Upper lobe of left lung (tissue), 6 donors: ENCODE results near the gene EPHB2. TPM values are rescaled to one million over a fixed set of nuclear protein-coding genes. Genes with fewer than 3 reads are reported as not detected.

ENCODE experiments used
- ATAC-seq, 2 donors: fragments of 200-7000 bp; cut with Tn5 transposase; one replicate each; pipeline ENCODE4 v1.9.1; 2022; ENCODE audit warnings: mild to moderate bottlenecking in 2 of 2, moderate library complexity in 2 of 2; ENCODE audit not compliant: low FRiP score in 2 of 2
- DNase-seq, 2 donors: peaks; one replicate each; pipeline ENCODE4 v3.0.0-alpha.2; 2019 to 2020
- H3K27ac ChIP-seq, 4 donors: fragments of 200-600 bp; sonication (generic); one replicate each; pipeline ENCODE4 v1.5.1; 2016 to 2019
- H3K27me3 ChIP-seq, 4 donors: fragments of 200-600 bp; sonication (generic); one replicate each; pipeline ENCODE4 v1.5.1; 2017 to 2019
- H3K36me3 ChIP-seq, 4 donors: fragments of 200-600 bp; sonication (generic); one replicate each; pipeline ENCODE4 v1.5.1; 2016 to 2019
- H3K4me1 ChIP-seq, 4 donors: fragments of 200-600 bp; sonication (generic); one replicate each; pipeline ENCODE4 v1.5.1; 2018 to 2019
- H3K4me3 ChIP-seq, 4 donors: fragments of 200-600 bp; sonication (generic); one replicate each; pipeline ENCODE4 v1.5.1; 2017 to 2019; ENCODE audit warnings: mild to moderate bottlenecking in 2 of 4, moderate library complexity in 1 of 4
- H3K9me3 ChIP-seq, 4 donors: fragments of 200-600 bp; sonication (generic); one replicate each; pipeline ENCODE4 v1.5.1; 2018 to 2019
- CTCF ChIP-seq, 6 experiments: fragments of 450-650 bp in 4 of 6; fragments of 200-600 bp in 2 of 6; sonication (generic) in 2 of 6; IDR thresholded peaks; one replicate each; pipeline ENCODE4 v1.5.1; 2016 to 2019; ENCODE audit warnings: antibody characterized with exemption in 6 of 6
- EP300 ChIP-seq, 4 donors: sonication (generic); formaldehyde crosslinking; IDR thresholded peaks; one replicate each; pipeline ENCODE4 v1.5.1; 2017; ENCODE audit warnings: antibody characterized with exemption in 4 of 4, control low read depth in 2 of 4
- POLR2A ChIP-seq, 4 donors: fragments of 450-650 bp; IDR thresholded peaks; one replicate each; pipeline ENCODE4 v1.5.1; 2016 to 2017; ENCODE audit warnings: antibody characterized with exemption in 4 of 4, mild to moderate bottlenecking in 2 of 4
- POLR2AphosphoS5 ChIP-seq, 2 donors: sonication (generic); formaldehyde crosslinking; IDR thresholded peaks; one replicate each; pipeline ENCODE4 v1.5.1; 2017; ENCODE audit warnings: antibody characterized with exemption in 2 of 2
- WGBS, 2 donors: methylation state at CpG; one replicate each; pipeline ENCODE4 v1.1.5; 2017 to 2018; 5-methylcytosine and 5-hydroxymethylcytosine counted together
- total RNA-seq, 6 donors: library from RNA; depleted of rRNA in 4 of 6; stranded (reverse); fragments of >200 nt in 4 of 6; gene quantifications; one replicate each; pipeline versions ENCODE4 v1.1.0 to v1.2.1, GENCODE V29; 2016 to 2021
- donor health status: DM: no; HTN: no; CAD: no; lungs with moderate emphysema.
- donor health status: DM: no; HTN: yes; CAD: no; lungs with severe emphysema.

The EPHB2 gene
- total RNA-seq, 6 donors from 2014 or later, result 1.0 to 8.8 (median 5.6) TPM

- Histone ChIP-seq H3K36me3 (no peaks in the 10 kb centered on the region), H3K4me3 (no peak overlapping the region), H3K9me3 (no peaks in the 10 kb centered on the region), H3K27me3 (no peaks in the 10 kb centered on the region), H3K27ac (no peak overlapping the region), H3K4me1 (peaks cover 0 to 10% (median 7%) of the 10 kb centered on the region in 4 donors)
- 76 to 81% methylated on average over 4 of the region's 4 CpGs for WGBS, 2 donors
- ATAC-seq, result no peak
- no peak for TF ChIP-seq EP300 (IDR thresholded peaks at IDR 0.05)
- TF ChIP-seq POLR2A (IDR thresholded peaks at IDR 0.05), result no peak
- TF ChIP-seq CTCF (IDR thresholded peaks at IDR 0.05), result no peak
- no peak for TF ChIP-seq POLR2AphosphoS5 (IDR thresholded peaks at IDR 0.05)
- DNase-seq, result no peak
Measured at GRCh38 chr1:22795366-22795714, 84.7 kb downstream of the EPHB2 start.

- H3K27ac ChIP-seq, result no peak overlapping the region
- no peak overlapping the region for H3K4me3 ChIP-seq
- WGBS, 2 donors, result 68 to 76% methylated on average over 4 of the region's 4 CpGs
- DNase-seq (no peak), ATAC-seq (peak in 1 of 2 donors; percentile 11)
- H3K36me3 ChIP-seq, result no peaks in the 10 kb centered on the region
- no peaks in the 10 kb centered on the region for H3K9me3 ChIP-seq
- H3K27me3 ChIP-seq, result no peaks in the 10 kb centered on the region
- TF ChIP-seq POLR2A (IDR thresholded peaks at IDR 0.05) (no peak), EP300 (IDR thresholded peaks at IDR 0.05) (no peak), CTCF (IDR thresholded peaks at IDR 0.05) (no peak), POLR2AphosphoS5 (IDR thresholded peaks at IDR 0.05) (no peak)
- peaks cover 0 to 10% (median 6%) of the 10 kb centered on the region in 4 donors for H3K4me1 ChIP-seq
Measured at GRCh38 chr1:22796642-22797041, 86.0 kb downstream of the EPHB2 start.

GRCh38 chr1:22798083-22798482 is 87.4 kb downstream of the EPHB2 start:
- no peak overlapping the region for H3K4me3 ChIP-seq
- DNase-seq (no peak), ATAC-seq (no peak)
- no peak overlapping the region for H3K27ac ChIP-seq
- H3K36me3 ChIP-seq, result no peaks in the 10 kb centered on the region
- TF ChIP-seq EP300 (IDR thresholded peaks at IDR 0.05), result no peak
- no peak for TF ChIP-seq POLR2AphosphoS5 (IDR thresholded peaks at IDR 0.05)
- TF ChIP-seq POLR2A (IDR thresholded peaks at IDR 0.05), result no peak
- TF ChIP-seq CTCF (IDR thresholded peaks at IDR 0.05), result no peak
- H3K27me3 ChIP-seq, result no peaks in the 10 kb centered on the region
- WGBS, 2 donors, result 71 to 72% methylated on average over 3 of the region's 3 CpGs
- H3K9me3 ChIP-seq, result no peaks in the 10 kb centered on the region
- H3K4me1 ChIP-seq, result peaks cover 0 to 10% (median 6%) of the 10 kb centered on the region in 4 donors

DNA sequence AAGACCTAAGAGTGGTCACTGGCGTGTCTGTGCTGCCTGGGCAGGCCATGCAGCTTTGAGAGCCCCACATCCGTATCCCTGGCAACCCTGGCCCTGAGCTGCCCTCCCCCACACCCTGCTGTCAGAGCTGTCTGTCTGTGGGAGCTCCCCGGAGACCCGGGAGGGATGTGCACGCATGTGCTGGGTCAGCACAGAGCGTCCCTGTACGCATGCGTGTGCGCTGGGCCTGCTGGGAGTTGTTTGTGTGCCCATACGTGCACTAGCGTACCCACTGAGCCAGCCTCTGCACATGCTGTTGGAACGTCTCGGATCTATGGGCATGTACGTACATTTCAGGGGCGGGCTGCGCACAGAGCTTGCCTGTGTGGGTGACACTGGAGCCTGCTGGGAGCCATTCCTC is 89.3 kb downstream of the EPHB2 start:
- no peak for DNase-seq
- H3K9me3 ChIP-seq, result no peaks in the 10 kb centered on the region
- WGBS, 2 donors, result 80 to 81% methylated on average over 5 to 16 of the region's 16 CpGs

More for the DNA sequence above, 89.3 kb downstream of the EPHB2 start:
- peaks cover 0 to 3% (median 2%) of the 10 kb centered on the region in 4 donors for H3K4me1 ChIP-seq
- ATAC-seq, result no peak
- H3K36me3 ChIP-seq, result no peaks in the 10 kb centered on the region
- H3K27ac ChIP-seq, result no peak overlapping the region
- no peak overlapping the region for H3K4me3 ChIP-seq
- no peak for TF ChIP-seq POLR2AphosphoS5 (IDR thresholded peaks at IDR 0.05)
- TF ChIP-seq CTCF (IDR thresholded peaks at IDR 0.05), result no peak
- no peak for TF ChIP-seq EP300 (IDR thresholded peaks at IDR 0.05)
- TF ChIP-seq POLR2A (IDR thresholded peaks at IDR 0.05), result no peak
- no peaks in the 10 kb centered on the region for H3K27me3 ChIP-seq
